GM12878 (cell line): ENCODE measurements around the gene CAMK4. TPM values are rescaled to one million over a fixed set of nuclear protein-coding genes. Genes with fewer than 3 reads are reported as not detected.

ENCODE experiments used
- ATAC-seq: fragments of 200-7000 bp; cut with Tn5 transposase; 3 replicates; pipeline ENCODE4 v1.9.1; 2020; ENCODE audit warnings: mild to moderate bottlenecking, moderate library complexity
- BruUV-seq: library from RNA; stranded (reverse); fragments of 400-500 nt; replicated peaks from 2 replicates; lab custom pipeline; 2021; lab: Mats Ljungman, UMichigan
- CTCF ChIA-PET: fragments of 300-600 bp; sonication (Branson Sonifier 250); formaldehyde crosslinking; extraction: SDS; loops from one replicate; lab custom pipeline; 2021; ENCODE audit warnings: inconsistent platforms; lab: Yijun Ruan, JAX
- POLR2A ChIA-PET: fragments of 350-600 bp; formaldehyde crosslinking; extraction: SDS; loops from one replicate; lab custom pipeline; 2021; ENCODE audit warnings: inconsistent platforms; lab: Charles Lee
- RAD21 ChIA-PET: fragments of 300-600 bp; sonication (Branson Sonifier 250); formaldehyde crosslinking; loops from one replicate; lab custom pipeline; 2023; ENCODE audit warnings: antibody characterized with exemption; ENCODE audit not compliant: unreplicated experiment; lab: Charles Lee
- SMC1A ChIA-PET: fragments of 300-600 bp; sonication (Branson Sonifier 250); formaldehyde crosslinking; loops from one replicate; lab custom pipeline; 2023; ENCODE audit not compliant: unreplicated experiment, uncharacterized antibody; lab: Charles Lee
- DNase-seq: peaks from one replicate; pipeline ENCODE4 v3.0.0-alpha.2; 2011; ENCODE audit warnings: low read depth, low spot score
- FAIRE-seq: peaks from 3 replicates; lab custom pipeline; 2011; peaks lifted over from hg19 to GRCh38; lab: Jason Lieb, UNC
- H2AFZ ChIP-seq: 2 replicates; pipeline ENCODE4 v1.6.0; 2011; ENCODE audit warnings: low read depth, low read length, control low read depth; ENCODE audit not compliant: control insufficient read depth
- H3K27ac ChIP-seq: 2 replicates; pipeline ENCODE4 v1.5.1; 2011; ENCODE audit warnings: control low read depth; ENCODE audit not compliant: control insufficient read depth, insufficient read depth
- H3K27me3 ChIP-seq, 2 experiments: replicated peaks in 1 of 2; 2 replicates each; pipeline versions ENCODE4 v1.6.0 to v1.6.1; 2011; ENCODE audit warnings: low read length in 1 of 2; ENCODE audit not compliant: control insufficient read depth in 2 of 2, insufficient read depth in 2 of 2
- H3K36me3 ChIP-seq, 2 experiments: 2 replicates each; pipeline ENCODE4 v1.5.1; 2011; ENCODE audit warnings: low read length in 1 of 2; ENCODE audit not compliant: control insufficient read depth in 2 of 2, insufficient read depth in 2 of 2
- H3K4me1 ChIP-seq: 2 replicates; pipeline ENCODE4 v1.6.1; 2011; ENCODE audit warnings: mild to moderate bottlenecking, low read length, moderate library complexity, mixed read lengths; ENCODE audit not compliant: control insufficient read depth, insufficient read depth
- H3K4me2 ChIP-seq: 2 replicates; pipeline ENCODE4 v1.6.0; 2011; ENCODE audit warnings: control low read depth; ENCODE audit not compliant: control insufficient read depth, insufficient read depth
- H3K4me3 ChIP-seq: fragments of 200-600 bp; sonication (generic); 2 replicates; pipeline ENCODE4 v1.5.1; 2016
- H3K79me2 ChIP-seq: 2 replicates; pipeline ENCODE4 v1.6.0; 2011; ENCODE audit warnings: low read length; ENCODE audit not compliant: control insufficient read depth, insufficient read depth
- H3K9ac ChIP-seq: 2 replicates; pipeline ENCODE4 v1.8.0; 2011; ENCODE audit warnings: low read length, control low read depth, mixed read lengths; ENCODE audit not compliant: control insufficient read depth, insufficient read depth
- H3K9me3 ChIP-seq: replicated peaks from 3 replicates; pipeline ENCODE4 v1.5.1; 2011; ENCODE audit warnings: mild to moderate bottlenecking, low read length; ENCODE audit not compliant: control insufficient read depth, insufficient read depth
- H4K20me1 ChIP-seq: 2 replicates; pipeline ENCODE4 v1.6.0; 2011; ENCODE audit not compliant: control insufficient read depth, insufficient read depth
- ELK1 ChIP-seq: IDR thresholded peaks from 2 replicates; pipeline ENCODE4 v1.6.1; 2012; ENCODE audit warnings: low read depth, low read length, improper control_type of control experiment
- SIX5 ChIP-seq: IDR thresholded peaks from 2 replicates; pipeline ENCODE4 v1.6.1; 2011; ENCODE audit warnings: mild to moderate bottlenecking, low read depth, low read length, moderate library complexity; ENCODE audit not compliant: severe bottlenecking
- TCF12 ChIP-seq: IDR thresholded peaks from 2 replicates; pipeline ENCODE4 v1.6.1; 2011; ENCODE audit warnings: low read depth, mild to moderate bottlenecking, low read length
- ZNF622 ChIP-seq: fragments of 450-650 bp; IDR thresholded peaks from 2 replicates; pipeline ENCODE4 v1.6.1; 2017; ENCODE audit warnings: mild to moderate bottlenecking, inconsistent platforms
- WGBS: methylation state at CpG from one replicate; pipeline ENCODE4 v1.1.6; 2016; ENCODE audit warnings: low lambda C conversion rate; ENCODE audit not compliant: insufficient replicate concordance, insufficient coverage; ENCODE audit errors: missing lambda C conversion rate; 5-methylcytosine and 5-hydroxymethylcytosine counted together
- in situ Hi-C: fragments of 300-500 bp; cut with MboI; formaldehyde crosslinking; loops from 9 replicates; pipeline ENCODE4 v1.14.3; 2018; ENCODE audit warnings: mixed read lengths
- intact Hi-C: fragments of 100-400 bp; cut with micrococcal nuclease; formaldehyde crosslinking; loops from one replicate; pipeline ENCODE4 v1.14.2; 2022; ENCODE audit not compliant: unreplicated experiment
- polyA plus RNA-seq, 11 experiments: library from polyadenylated mRNA; depleted of rRNA in 4 of 11; unstranded in 6 of 11; stranded (reverse) in 5 of 11; fragments of >200 nt; fragmentation: Nextera tagmentation in 4 of 11; fragmentation: Illumina TruSeq in 1 of 11; extraction: Ambion mirVana in 4 of 11; extraction: Trizol in 1 of 11; gene quantifications; 1 replicate in 1 of 11; 2 replicates in 10 of 11; pipeline versions ENCODE4 v1.2.1 to v1.2.3, GENCODE V29; 2011 to 2016; ENCODE audit warnings: inconsistent platforms in 2 of 11, missing spikeins in 2 of 11, low read depth in 1 of 11
- total RNA-seq, 4 experiments: library from RNA; depleted of rRNA in 3 of 4; stranded (reverse); fragments of >200 nt in 3 of 4; fragmentation: Illumina TruSeq in 1 of 4; extraction: Trizol in 1 of 4; gene quantifications; 2 replicates each; pipeline versions ENCODE4 v1.2.1 to v1.2.3, GENCODE V29; 2013 to 2021

The CAMK4 gene
- total and polyA plus RNA-seq, 10 of the 15 experiments (the other 5 are each of a cell fraction or from before 2014, with no cell fraction given), result 13.3 to 51.9 (median 35.3) TPM

GRCh38 chr5:111422747-111423720 is 198.8 kb downstream of the CAMK4 start:
- WGBS, result 77% methylated on average over 4 of the region's 4 CpGs
- Histone ChIP-seq H3K79me2 (no peaks in the 10 kb centered on the region), H3K4me2 (no peak overlapping the region), H3K27ac (no peak overlapping the region), H4K20me1 (no peaks in the 10 kb centered on the region), H3K27me3 (no peaks in the 10 kb centered on the region), H2AFZ (no peak overlapping the region), H3K4me3 (no peak overlapping the region), H3K4me1 (peaks cover 5% of the 10 kb centered on the region; the same call in 1 of the 2 replicates), H3K36me3 (no peaks in the 10 kb centered on the region), H3K9me3 (no peaks in the 10 kb centered on the region; the same call in 2 of the 3 replicates), H3K9ac (no peak overlapping the region)
- in situ Hi-C loops, result no loop called here
- ChIA-PET SMC1A (interaction anchor here (0.8 to 1.1 kb wide), 2 partner anchors 86 to 261 kb away, joined by 3 to 4 read pairs; no protein-coding TSS in a partner anchor), POLR2A (no interaction called here), RAD21 (no interaction called here), CTCF (no interaction called here)
- BruUV-seq, result no TSS peak
- DNase-seq (no peak), FAIRE-seq (no peak), ATAC-seq (no peak)
- no peak for TF ChIP-seq TCF12
- TF ChIP-seq ELK1, result no peak
- no peak for TF ChIP-seq ZNF622
- no peak for TF ChIP-seq SIX5
- intact Hi-C loops, result no loop called here
